ENCODE data around the gene RBM20. TPM values are rescaled to one million over a fixed set of nuclear protein-coding genes. Genes with fewer than 3 reads are reported as not detected.

RBM20 gene
- total and polyA plus RNA-seq, 10 of the 15 experiments (the other 5 are each of a cell fraction or from before 2014, with no cell fraction given), result 0.04 to 0.26 (median 0.15) TPM

- H2AFZ ChIP-seq (ENCODE audit: control insufficient read depth, low read depth, low read length), result no peak overlapping the region
These were observed 169.8 kb downstream of the RBM20 start for GRCh38 chr10:110813743-110814472.

More at GRCh38 chr10:110813743-110814472, 169.8 kb downstream of the RBM20 start:
- no peak overlapping the region for H3K27ac ChIP-seq (ENCODE audit: control insufficient read depth, insufficient read depth)
- no peaks in the 10 kb centered on the region for H3K9me3 ChIP-seq (replicated peaks; ENCODE audit: control insufficient read depth, insufficient read depth, low read length)
- intact Hi-C loops (cut with micrococcal nuclease; ENCODE audit: unreplicated experiment) (no loop called here), in situ Hi-C loops (cut with MboI) (no loop called here)
- ChIA-PET SMC1A (ENCODE audit: uncharacterized antibody, unreplicated experiment) (interaction anchor here (0.6 to 2.8 kb wide), 3 partner anchors 10 to 52 kb away, joined by 3 to 14 read pairs (median 3); no protein-coding TSS in a partner anchor), POLR2A (interaction anchor here (0.5 to 1.2 kb wide), 6 partner anchors 9 to 119 kb away, joined by 3 to 5 read pairs (median 3); no protein-coding TSS in a partner anchor), CTCF (interaction anchor here (0.7 to 1.2 kb wide), 3 partner anchors 10 to 93 kb away, joined by 3 to 6 read pairs (median 3); no protein-coding TSS in a partner anchor), RAD21 (ENCODE audit: unreplicated experiment) (interaction anchor here (0.6 to 1.1 kb wide), 2 partner anchors 10 to 29 kb away, joined by 3 to 4 read pairs; no protein-coding TSS in a partner anchor)
- no peak for DNase-seq (ENCODE audit: low read depth, low spot score)
- BruUV-seq (replicated peaks), result no TSS peak
- no peak for FAIRE-seq
- no peak overlapping the region for H3K4me3 ChIP-seq
- H3K36me3 ChIP-seq (ENCODE audit: control insufficient read depth in 2 of 2, insufficient read depth in 2 of 2, low read length in 1 of 2), result no peaks in the 10 kb centered on the region
- TF ChIP-seq LARP7 (IDR thresholded peaks at IDR 0.05) (no peak), POLR2AphosphoS2 (IDR thresholded peaks at IDR 0.05; ENCODE audit: low read depth, low read length) (no peak), SMC3 (IDR thresholded peaks at IDR 0.05; ENCODE audit: borderline replicate concordance, low read length) (no peak), MXI1 (IDR thresholded peaks at IDR 0.05; ENCODE audit: low read depth, low read length) (no peak), ELK1 (IDR thresholded peaks at IDR 0.05; ENCODE audit: low read depth, low read length) (no peak), NBN (IDR thresholded peaks at IDR 0.05) (no peak), CREB1 (IDR thresholded peaks at IDR 0.05; ENCODE audit: low read depth) (no peak), RBBP5 (conservative IDR thresholded peaks at IDR 0.05) (no peak), MTA2 (IDR thresholded peaks at IDR 0.05; ENCODE audit: low read depth) (no peak), JUND (IDR thresholded peaks at IDR 0.05; ENCODE audit: low read depth, low read length) (no peak)
- no peaks in the 10 kb centered on the region for H4K20me1 ChIP-seq (ENCODE audit: control insufficient read depth, insufficient read depth)
- no peak overlapping the region for H3K4me2 ChIP-seq (ENCODE audit: control insufficient read depth, insufficient read depth)
- H3K79me2 ChIP-seq (ENCODE audit: control insufficient read depth, insufficient read depth, low read length), result no peaks in the 10 kb centered on the region
- WGBS (ENCODE audit: insufficient coverage, insufficient replicate concordance, low lambda C conversion rate, missing lambda C conversion rate), result 77% methylated on average over 7 of the region's 8 CpGs
- peaks cover 30% of the 10 kb centered on the region for H3K4me1 ChIP-seq (ENCODE audit: control insufficient read depth, insufficient read depth, low read length)
- H3K27me3 ChIP-seq (replicated peaks in 1 of 2; ENCODE audit: control insufficient read depth in 2 of 2, insufficient read depth in 2 of 2, low read length in 1 of 2), result no peaks in the 10 kb centered on the region
- no peak for ATAC-seq
- no peak overlapping the region for H3K9ac ChIP-seq (ENCODE audit: control insufficient read depth, insufficient read depth, low read length)

Measured in GM12878 (cell line).